CD4-positive, alpha-beta T cell treated with Interleukin-6 for 4 hours (primary cell): Measurements from ENCODE around the gene ABCC3.
"Not testable (repeated sequence)": the region's sequence is repeated elsewhere in the genome, so short reads cannot be mapped to it uniquely, and the experiment has no call there.

Experiments
- DNase-seq: peaks from one replicate; pipeline ENCODE4 v3.0.0-alpha.2; 2020; ENCODE audit warnings: mixed read lengths

ABCC3 gene

DNA sequence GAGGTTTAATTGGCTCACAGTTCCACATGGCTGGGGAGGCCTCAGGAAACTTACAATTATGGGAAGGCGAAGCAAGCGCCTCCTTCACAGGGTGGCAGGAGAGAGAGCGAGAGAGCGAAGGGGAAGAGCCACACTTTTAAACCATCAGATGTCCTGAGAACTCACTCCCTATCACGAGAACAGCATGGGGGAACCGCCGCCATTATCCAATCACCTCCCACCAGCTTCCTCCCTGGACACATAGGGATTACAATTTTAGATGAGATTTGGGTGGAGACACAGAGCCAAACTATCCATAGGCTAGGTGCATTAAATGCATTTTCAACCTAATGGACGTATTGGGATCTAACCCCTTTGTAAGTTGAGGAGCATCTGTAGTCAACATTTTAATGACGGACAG is 78.0 kb downstream of the ABCC3 start:
- no peak for DNase-seq

GRCh38 chr17:50715471-50715870 is 80.8 kb downstream of the ABCC3 start:
- no peak for DNase-seq

- peak; percentile 93 for DNase-seq
Measured at GRCh38 chr17:50719144-50719923, 84.7 kb downstream of the ABCC3 start, which contains the start of gene LUC7L3. Gene LUC7L3, plus strand, starts transcription at chr17:50719603. Its CDS starts 130 bp downstream, at chr17:50719733.

DNA sequence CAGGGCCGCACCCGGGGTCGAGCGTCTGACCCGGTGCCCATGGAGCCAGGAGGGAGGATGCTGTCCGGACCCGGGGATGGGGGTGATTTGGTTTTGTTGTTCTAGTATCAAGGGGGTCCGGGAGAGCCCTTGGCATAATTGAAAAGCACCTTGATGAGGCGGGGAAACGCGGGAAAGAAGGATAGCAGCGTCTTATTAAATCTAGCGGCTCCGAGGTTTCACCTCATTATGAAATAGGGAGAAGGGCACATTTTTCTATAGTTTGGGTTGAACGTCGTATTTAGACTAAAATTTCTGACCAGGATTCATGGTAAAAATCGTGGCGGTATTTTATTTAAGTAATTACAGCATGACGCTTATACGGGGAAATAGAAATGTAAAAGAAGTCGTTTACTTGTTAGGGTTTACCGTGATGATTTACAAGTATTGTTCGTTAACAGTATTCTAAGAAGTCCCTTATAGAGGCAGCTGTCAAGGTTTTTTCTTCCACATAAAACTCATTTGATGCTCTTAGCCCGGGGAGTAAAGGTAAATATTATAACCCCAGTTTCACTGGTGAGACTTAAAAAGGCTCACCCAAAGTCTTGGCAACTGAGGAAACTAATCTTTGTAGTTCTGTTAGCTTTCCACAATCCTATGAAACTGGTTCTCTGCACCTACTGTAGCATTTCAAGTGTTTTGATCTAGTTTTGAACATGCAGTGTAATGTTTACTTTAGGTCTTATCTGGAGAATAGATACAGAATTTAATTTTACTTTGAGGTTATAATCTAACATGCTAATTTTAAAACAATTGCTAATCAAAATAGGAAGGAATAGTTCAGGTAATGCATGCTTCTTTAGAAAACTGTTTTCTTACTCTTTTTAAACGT is 85.5 kb downstream of the ABCC3 start:
- no peak for DNase-seq

DNA sequence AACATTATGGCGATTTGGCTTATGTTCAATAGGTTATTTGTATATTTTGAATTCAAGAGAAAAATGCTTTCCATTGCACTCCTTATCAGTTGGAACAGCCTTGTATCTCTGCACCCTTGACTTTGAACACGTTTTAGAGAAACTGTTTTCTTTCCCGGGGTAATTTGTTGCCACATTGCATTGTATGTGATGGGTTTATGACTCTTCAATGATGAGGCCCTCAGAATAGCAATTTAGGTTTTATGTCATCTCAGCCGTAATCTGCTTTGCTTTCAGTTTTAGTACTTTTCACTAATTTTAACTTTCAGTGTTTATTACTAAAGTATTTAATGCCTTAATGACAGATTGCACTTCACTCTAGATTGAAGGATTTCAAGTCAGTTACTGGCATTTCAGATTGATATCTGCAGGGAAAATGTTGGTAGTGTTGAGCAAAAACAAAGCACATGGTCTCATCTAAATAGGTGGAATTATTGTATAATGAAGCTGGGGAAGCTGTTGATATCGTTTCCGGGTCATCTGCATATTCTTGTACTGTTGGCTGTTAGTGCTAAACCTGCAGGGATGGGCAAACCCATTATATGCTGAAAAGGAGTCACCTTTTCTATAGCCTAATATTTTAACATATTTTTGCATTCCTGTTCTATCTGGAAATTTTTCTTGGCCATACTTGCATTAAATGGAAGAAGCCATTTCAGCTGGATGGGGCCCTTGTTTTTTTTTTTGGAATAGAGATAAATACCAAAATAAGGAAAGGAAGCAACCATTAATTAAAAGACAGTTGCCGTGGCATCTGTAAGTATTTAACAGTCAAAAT is 86.7 kb downstream of the ABCC3 start:
- DNase-seq: no peak

DNA sequence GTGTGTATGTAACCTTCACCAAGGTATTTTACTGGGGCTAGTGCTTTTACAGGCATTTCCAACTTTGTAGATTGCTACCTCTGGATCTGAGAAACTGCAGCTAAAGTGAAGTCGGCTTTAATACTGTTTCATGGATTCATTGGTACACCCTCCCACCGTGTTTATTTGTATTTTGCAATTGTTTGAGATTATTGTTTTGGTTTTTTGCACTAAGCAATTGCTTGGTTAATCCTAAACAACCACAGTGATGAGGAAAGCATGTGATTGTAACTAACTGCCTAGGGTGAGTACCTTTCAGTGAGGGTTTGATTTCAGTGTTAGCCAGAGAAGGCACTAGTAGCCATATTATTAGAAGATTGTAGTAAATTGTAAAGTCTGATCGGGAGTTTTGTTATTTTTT is 88.1 kb downstream of the ABCC3 start:
- DNase-seq: no peak

GRCh38 chr17:50724622-50725021 is 89.9 kb downstream of the ABCC3 start:
- DNase-seq: not testable (repeated sequence)

DNA sequence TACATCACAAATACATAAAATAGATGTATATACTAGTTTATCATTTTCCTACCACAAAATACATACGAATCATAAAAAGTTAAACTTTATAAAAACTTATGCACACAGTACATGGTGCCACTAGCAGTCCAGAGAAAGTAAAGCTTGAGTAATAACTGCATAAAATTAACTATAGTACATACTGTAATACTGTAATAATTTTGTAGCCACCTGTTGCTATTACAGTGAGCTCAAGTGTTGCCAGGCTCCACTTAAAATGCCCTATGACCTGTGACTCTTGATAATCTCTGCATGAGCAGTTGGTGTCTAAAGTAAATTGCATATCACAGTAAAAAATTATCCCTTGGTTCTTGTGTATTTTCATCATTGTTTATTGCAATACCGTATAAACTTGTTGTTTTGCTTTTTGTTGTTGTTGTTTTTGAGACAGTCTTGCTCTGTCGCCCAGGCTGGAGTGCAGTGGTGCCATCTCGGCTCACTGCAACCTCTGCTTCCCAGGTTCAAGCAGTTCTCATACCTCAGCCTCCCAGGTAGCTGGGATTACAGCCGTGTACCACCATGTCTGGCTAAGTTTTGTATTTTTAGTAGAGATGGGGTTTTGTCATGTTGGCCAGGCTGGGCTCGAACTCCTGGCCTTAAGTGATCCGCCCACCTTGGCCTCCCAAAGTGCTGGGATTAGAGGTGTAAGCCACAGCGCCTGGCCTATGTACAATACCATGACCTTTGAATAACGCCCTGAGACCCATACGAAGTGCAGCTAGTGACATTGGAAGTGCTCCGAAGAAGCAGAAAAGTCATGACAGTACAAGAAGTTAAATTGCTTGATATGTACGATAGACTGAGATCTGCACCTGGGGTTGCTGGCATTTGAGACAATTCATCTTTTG is 91.3 kb downstream of the ABCC3 start:
- no peak for DNase-seq

DNA sequence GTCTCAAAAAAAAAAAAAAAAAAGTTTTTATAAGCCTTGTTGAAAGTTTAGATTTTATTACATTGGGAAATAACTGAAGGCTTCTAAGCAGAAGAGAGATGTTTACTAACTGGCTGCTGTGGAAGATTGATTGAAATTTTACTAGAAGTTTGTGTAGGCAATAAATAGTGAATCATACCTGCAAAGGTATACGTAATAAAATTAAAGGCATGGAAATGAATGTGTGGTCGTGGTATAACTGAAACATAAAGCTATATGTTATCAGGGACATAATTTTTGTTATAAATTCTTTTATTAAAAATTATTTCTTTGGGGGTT is 93.4 kb downstream of the ABCC3 start:
- no peak for DNase-seq

GRCh38 chr17:50728881-50729765 is 94.4 kb downstream of the ABCC3 start:
- no peak for DNase-seq

DNA sequence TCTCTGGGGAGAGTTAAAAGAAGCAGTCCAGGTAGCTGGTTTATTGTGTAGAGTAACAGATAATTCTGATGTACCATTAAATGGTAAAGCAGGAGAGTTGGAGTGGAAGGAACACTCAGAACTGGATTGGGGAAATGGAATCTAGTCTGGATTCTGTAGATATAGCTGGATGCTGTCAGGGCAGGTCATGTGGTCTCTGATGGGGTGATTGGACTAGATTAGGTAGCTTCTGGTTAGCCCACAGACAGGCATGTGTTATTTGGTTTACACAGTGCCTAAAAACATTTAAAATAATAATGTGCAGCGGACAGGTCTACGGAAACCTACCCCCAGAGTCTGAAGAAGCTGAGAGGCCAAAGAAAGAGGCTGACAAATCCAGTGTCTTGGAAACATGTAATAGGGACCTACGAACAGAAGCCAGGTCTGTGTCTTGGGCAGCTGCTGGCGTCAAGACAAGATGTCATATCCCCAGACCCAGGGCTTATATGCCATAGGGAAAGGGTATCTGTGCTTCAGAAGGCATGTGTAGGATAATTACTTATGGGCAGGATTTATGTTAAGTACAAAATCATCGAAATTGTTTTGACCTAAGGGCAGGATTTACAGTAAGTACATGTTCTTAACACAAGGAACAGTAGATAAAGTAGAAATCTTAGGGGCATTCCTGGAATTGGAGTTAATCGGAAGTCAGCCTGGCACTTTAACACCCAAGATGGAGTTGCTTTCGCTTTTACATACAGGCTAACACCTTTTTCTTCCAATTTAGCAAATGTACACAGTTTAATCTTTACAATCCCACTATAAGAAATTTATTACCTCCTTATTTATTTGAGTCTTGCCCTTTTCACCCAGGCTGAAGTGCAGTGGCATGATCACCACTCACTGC is 97.1 kb downstream of the ABCC3 start:
- DNase-seq: no peak

DNA sequence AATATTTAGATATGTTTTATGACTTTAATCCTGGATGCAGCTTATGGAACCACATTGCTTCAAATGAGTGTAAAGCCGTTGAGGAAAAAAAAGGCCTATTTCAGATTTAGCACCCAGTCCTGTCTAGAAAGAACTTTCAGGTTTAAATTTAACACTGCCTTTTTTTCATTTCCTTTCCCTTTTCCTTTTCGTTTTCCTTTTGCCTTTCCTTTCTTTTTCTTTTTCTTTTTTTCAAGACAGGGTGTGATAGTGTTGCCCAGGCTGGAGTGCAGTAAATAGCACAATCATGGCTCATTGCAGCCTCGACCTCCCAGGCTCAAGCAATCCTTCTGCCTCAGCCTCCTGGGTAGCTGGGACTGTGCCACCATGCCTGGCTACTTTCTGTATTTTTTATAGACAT is 100.6 kb downstream of the ABCC3 start:
- no peak for DNase-seq

GRCh38 chr17:50737118-50737698 is 102.5 kb downstream of the ABCC3 start:
- DNase-seq: no peak

GRCh38 chr17:50739098-50739497 is 104.4 kb downstream of the ABCC3 start:
- no peak for DNase-seq
